GM19372 (cell line): Measurements from ENCODE around the gene RNF223.
"Not testable (repeated sequence)": the region's sequence is repeated elsewhere in the genome, so short reads cannot be mapped to it uniquely, and the experiment has no call there.

Experiments
- ATAC-seq: cut with Tn5 transposase; IDR thresholded peaks from one replicate; pipeline ENCODE4 v1.9.1; 2021; ENCODE audit warnings: mild to moderate bottlenecking, low read depth, moderate library complexity; ENCODE audit not compliant: unreplicated experiment

RNF223 gene

GRCh38 chr1:1110561-1110971 is 36.5 kb upstream of the RNF223 start:
- ATAC-seq: no peak

GRCh38 chr1:1109743-1110142 is 35.6 kb upstream of the RNF223 start:
- ATAC-seq: no peak

GRCh38 chr1:1106510-1107221 is 32.6 kb upstream of the RNF223 start:
- ATAC-seq: no peak

- not testable (repeated sequence) for ATAC-seq
These were observed 30.0 kb upstream of the RNF223 start for GRCh38 chr1:1104152-1104551.

GRCh38 chr1:1101503-1101902 is 27.4 kb upstream of the RNF223 start:
- ATAC-seq: no peak

- ATAC-seq: no peak
These were observed 26.2 kb upstream of the RNF223 start for GRCh38 chr1:1100296-1100695.

- ATAC-seq: no peak
These were observed 25.5 kb upstream of the RNF223 start for GRCh38 chr1:1099506-1100183.

GRCh38 chr1:1098681-1099421 is 24.7 kb upstream of the RNF223 start:
- no peak for ATAC-seq

- not testable (repeated sequence) for ATAC-seq
These were observed 22.0 kb upstream of the RNF223 start for GRCh38 chr1:1096136-1096535.

- ATAC-seq: no peak
These were observed 20.9 kb upstream of the RNF223 start for GRCh38 chr1:1094981-1095380.

GRCh38 chr1:1093610-1093943 is 19.5 kb upstream of the RNF223 start:
- ATAC-seq: no peak

- no peak for ATAC-seq
These were observed 18.9 kb upstream of the RNF223 start for GRCh38 chr1:1092894-1093609.

- ATAC-seq: no peak
These were observed 18.2 kb upstream of the RNF223 start for GRCh38 chr1:1092149-1092855.

- ATAC-seq: no peak
These were observed 17.4 kb upstream of the RNF223 start for GRCh38 chr1:1091344-1092148.

GRCh38 chr1:1090424-1091343 is 16.6 kb upstream of the RNF223 start:
- ATAC-seq: no peak

- ATAC-seq: no peak
These were observed 15.8 kb upstream of the RNF223 start for GRCh38 chr1:1089731-1090423.

GRCh38 chr1:1088801-1089680 is 14.9 kb upstream of the RNF223 start:
- no peak for ATAC-seq
